Astrocyte (in vitro differentiated cells and primary cell): ENCODE results near the gene MBNL1. TPM values are rescaled to one million over a fixed set of nuclear protein-coding genes. Genes with fewer than 3 reads are reported as not detected.
A peak's percentile ranks its signal among the peaks of the same experiment; 100 is the strongest.

Experiments
- DNase-seq: peaks from one replicate; pipeline ENCODE4 v3.0.0-alpha.2; 2010; ENCODE audit warnings: low read depth
- FAIRE-seq: peaks from 2 replicates; lab custom pipeline; 2011; peaks lifted over from hg19 to GRCh38; lab: Jason Lieb, UNC
- H2AFZ ChIP-seq: 2 replicates; pipeline ENCODE4 v1.6.0; 2012; ENCODE audit warnings: low read depth, low read length, inconsistent platforms
- H3K27ac ChIP-seq: 2 replicates; pipeline ENCODE4 v1.5.1; 2011; ENCODE audit warnings: low read depth, low read length, inconsistent platforms
- H3K27me3 ChIP-seq: 2 replicates; pipeline ENCODE4 v1.6.0; 2011; ENCODE audit warnings: low read length, inconsistent platforms; ENCODE audit not compliant: insufficient read depth
- H3K36me3 ChIP-seq: 2 replicates; pipeline ENCODE4 v1.5.1; 2011; ENCODE audit warnings: low read length, inconsistent platforms; ENCODE audit not compliant: insufficient read depth
- H3K4me1 ChIP-seq: 2 replicates; pipeline ENCODE4 v1.5.1; 2011; ENCODE audit warnings: low read length, inconsistent platforms; ENCODE audit not compliant: insufficient read depth
- H3K4me2 ChIP-seq: 2 replicates; pipeline ENCODE4 v1.6.0; 2012; ENCODE audit warnings: low read length, inconsistent platforms
- H3K4me3 ChIP-seq: 2 replicates; pipeline ENCODE4 v1.5.1; 2011; ENCODE audit warnings: low read depth, mild to moderate bottlenecking, low read length, inconsistent platforms; ENCODE audit not compliant: insufficient read depth
- H3K79me2 ChIP-seq: 2 replicates; pipeline ENCODE4 v1.6.0; 2012; ENCODE audit warnings: mild to moderate bottlenecking, low read length, inconsistent platforms; ENCODE audit not compliant: insufficient read depth
- H3K9ac ChIP-seq: 2 replicates; pipeline ENCODE4 v1.6.0; 2012; ENCODE audit warnings: mild to moderate bottlenecking, low read length, inconsistent platforms
- H3K9me3 ChIP-seq: 2 replicates; pipeline ENCODE4 v1.5.1; 2012; ENCODE audit warnings: low read depth, mild to moderate bottlenecking, low read length, inconsistent platforms; ENCODE audit not compliant: insufficient read depth
- H4K20me1 ChIP-seq: 2 replicates; pipeline ENCODE4 v1.6.0; 2012; ENCODE audit warnings: low read length, inconsistent platforms; ENCODE audit not compliant: insufficient read depth
- H3K27ac Mint-ChIP-seq: one replicate; pipeline ENCODE4 v1.8.0; 2021; ENCODE audit warnings: mild to moderate bottlenecking, mixed read lengths; ENCODE audit not compliant: unreplicated experiment
- H3K27me3 Mint-ChIP-seq: one replicate; pipeline ENCODE4 v1.8.0; 2021; ENCODE audit warnings: low read depth, mixed read lengths; ENCODE audit not compliant: unreplicated experiment
- H3K36me3 Mint-ChIP-seq: one replicate; pipeline ENCODE4 v1.8.0; 2021; ENCODE audit warnings: low read depth, mixed read lengths; ENCODE audit not compliant: unreplicated experiment
- H3K4me1 Mint-ChIP-seq: one replicate; pipeline ENCODE4 v1.8.0; 2021; ENCODE audit warnings: low read depth, mixed read lengths; ENCODE audit not compliant: unreplicated experiment
- H3K4me3 Mint-ChIP-seq: one replicate; pipeline ENCODE4 v1.8.0; 2021; ENCODE audit warnings: mild to moderate bottlenecking, moderate library complexity, mixed read lengths; ENCODE audit not compliant: unreplicated experiment
- H3K9me3 Mint-ChIP-seq: one replicate; pipeline ENCODE4 v1.8.0; 2021; ENCODE audit warnings: mild to moderate bottlenecking, mixed read lengths; ENCODE audit not compliant: unreplicated experiment
- CTCF ChIP-seq: IDR thresholded peaks from 2 replicates; pipeline ENCODE4 v1.5.1; 2011; ENCODE audit warnings: low read depth, mild to moderate bottlenecking, inconsistent platforms, low read length, moderate library complexity; ENCODE audit not compliant: insufficient read depth
- EZH2 ChIP-seq: IDR thresholded peaks from 2 replicates; pipeline ENCODE4 v1.6.1; 2012; ENCODE audit warnings: mild to moderate bottlenecking, low read length, inconsistent platforms; ENCODE audit not compliant: insufficient read depth
- total RNA-seq: library from RNA; stranded (reverse); gene quantifications from 2 replicates; pipeline ENCODE4 v1.2.1, GENCODE V29; 2021

Gene MBNL1
- total RNA-seq, 1 donor from 2014 or later = 93.1 TPM

- Mint-ChIP-seq H3K9me3 (no peaks in the 10 kb centered on the region), H3K36me3 (no peaks in the 10 kb centered on the region), H3K4me3 (no peak overlapping the region), H3K27me3 (no peaks in the 10 kb centered on the region), H3K4me1 (peaks cover 36% of the 10 kb centered on the region), H3K27ac (no peak overlapping the region)
- Histone ChIP-seq H3K79me2 (peaks cover 17% of the 10 kb centered on the region), H2AFZ (no peak overlapping the region), H3K9me3 (no peaks in the 10 kb centered on the region), H3K4me1 (peaks cover 40% of the 10 kb centered on the region), H3K4me3 (no peak overlapping the region), H3K9ac (no peak overlapping the region), H3K4me2 (no peak overlapping the region), H3K36me3 (no peaks in the 10 kb centered on the region), H4K20me1 (no peaks in the 10 kb centered on the region), H3K27ac (no peak overlapping the region), H3K27me3 (no peaks in the 10 kb centered on the region)
- FAIRE-seq (no peak), DNase-seq (no peak)
- no peak for TF ChIP-seq CTCF
- TF ChIP-seq EZH2 = no peak
Measured at GRCh38 chr3:152263711-152264110, 5.0 kb upstream of the MBNL1 start.

- H3K9me3 Mint-ChIP-seq = no peaks in the 10 kb centered on the region
- peaks cover 31% of the 10 kb centered on the region for H3K4me1 Mint-ChIP-seq
- TF ChIP-seq EZH2 = no peak
- no peak overlapping the region for H3K4me3 Mint-ChIP-seq
- Histone ChIP-seq H3K4me1 (peaks cover 34% of the 10 kb centered on the region), H3K4me3 (no peak overlapping the region), H3K27me3 (no peaks in the 10 kb centered on the region), H2AFZ (no peak overlapping the region), H3K4me2 (no peak overlapping the region), H4K20me1 (no peaks in the 10 kb centered on the region), H3K9ac (no peak overlapping the region), H3K36me3 (no peaks in the 10 kb centered on the region), H3K9me3 (no peaks in the 10 kb centered on the region), H3K27ac (no peak overlapping the region), H3K79me2 (peaks cover 24% of the 10 kb centered on the region)
- H3K36me3 Mint-ChIP-seq = no peaks in the 10 kb centered on the region
- no peak for DNase-seq
- no peaks in the 10 kb centered on the region for H3K27me3 Mint-ChIP-seq
- no peak overlapping the region for H3K27ac Mint-ChIP-seq
- FAIRE-seq = no peak
Measured at GRCh38 chr3:152264378-152264777, 4.4 kb upstream of the MBNL1 start.

- no peaks in the 10 kb centered on the region for H3K9me3 ChIP-seq
- H3K27ac ChIP-seq = peak overlapping the region; percentile 93
- H4K20me1 ChIP-seq = peaks cover 7% of the 10 kb centered on the region
- Mint-ChIP-seq H3K4me3 (peak overlapping the region; percentile 61), H3K36me3 (peaks cover 3% of the 10 kb centered on the region), H3K27me3 (no peaks in the 10 kb centered on the region), H3K27ac (peak overlapping the region; percentile 93), H3K4me1 (peaks cover 23% of the 10 kb centered on the region), H3K9me3 (no peaks in the 10 kb centered on the region)
- H3K36me3 ChIP-seq = no peaks in the 10 kb centered on the region
- peak overlapping the region; percentile 55 for H2AFZ ChIP-seq
- FAIRE-seq = peak; percentile 50
- peak overlapping the region; percentile 77 for H3K4me2 ChIP-seq
- H3K4me1 ChIP-seq = peaks cover 24% of the 10 kb centered on the region
- H3K79me2 ChIP-seq = peaks cover 44% of the 10 kb centered on the region
- TF ChIP-seq CTCF = no peak
- TF ChIP-seq EZH2 = no peak
- H3K4me3 ChIP-seq = peak overlapping the region; percentile 3
- DNase-seq = peak; percentile 97
- H3K27me3 ChIP-seq = no peaks in the 10 kb centered on the region
- peak overlapping the region; percentile 92 for H3K9ac ChIP-seq
Measured at GRCh38 chr3:152266221-152266995, 2.3 kb upstream of the MBNL1 start.
